Activated CD8-positive, alpha-beta T cell treated with anti-CD3 and anti-CD28 coated beads for 36 hours (primary cell): ENCODE results near the gene CMC4. TPM values are rescaled to one million over a fixed set of nuclear protein-coding genes. Genes with fewer than 3 reads are reported as not detected.

Source experiments
- ATAC-seq: fragments of 200-7000 bp; cut with Tn5 transposase; one replicate; pipeline ENCODE4 v1.10.0; 2021; ENCODE audit warnings: mild to moderate bottlenecking, moderate library complexity
- CTCF ChIA-PET: fragments of 350-600 bp; sonication (Branson Sonifier 250); formaldehyde crosslinking; loops from one replicate; lab custom pipeline; 2021; ENCODE audit warnings: antibody characterized with exemption; lab: Charles Lee
- POLR2A ChIA-PET: fragments of 350-600 bp; sonication (Branson Sonifier 250); formaldehyde crosslinking; loops from one replicate; lab custom pipeline; 2021; ENCODE audit warnings: antibody characterized with exemption; lab: Charles Lee
- DNase-seq: peaks from one replicate; pipeline ENCODE4 v3.0.0-alpha.2; 2020
- H3K27ac Mint-ChIP-seq: one replicate; pipeline ENCODE4 v1.8.0; 2021; ENCODE audit warnings: mild to moderate bottlenecking, mixed read lengths
- H3K27me3 Mint-ChIP-seq: one replicate; pipeline ENCODE4 v1.8.0; 2021; ENCODE audit warnings: mixed read lengths
- H3K36me3 Mint-ChIP-seq: one replicate; pipeline ENCODE4 v1.8.0; 2021; ENCODE audit warnings: low read depth, mixed read lengths
- H3K4me1 Mint-ChIP-seq: one replicate; pipeline ENCODE4 v1.8.0; 2021; ENCODE audit warnings: low read depth, mixed read lengths
- H3K4me3 Mint-ChIP-seq: one replicate; pipeline ENCODE4 v1.8.0; 2021; ENCODE audit warnings: mild to moderate bottlenecking, moderate library complexity, mixed read lengths
- H3K9me3 Mint-ChIP-seq: one replicate; pipeline ENCODE4 v1.8.0; 2021; ENCODE audit warnings: mixed read lengths
- intact Hi-C: fragments of 100-400 bp; cut with micrococcal nuclease; formaldehyde crosslinking; loops from one replicate; pipeline ENCODE4 v1.10.0; 2022
- total RNA-seq, 2 experiments: library from RNA; stranded (reverse); gene quantifications; one replicate each; pipeline ENCODE4 v1.2.3, GENCODE V29; 2021
- TF ChIP-seq, protein P1 (sequence below): fragments of 200-600 bp; IDR thresholded peaks from one replicate; pipeline ENCODE4 v1.8.0; 2022; ENCODE audit warnings: antibody characterized with exemption, mild to moderate bottlenecking

Gene CMC4
- total RNA-seq, 2 experiments from 2014 or later, result 3.8 to 5.1 TPM

DNA sequence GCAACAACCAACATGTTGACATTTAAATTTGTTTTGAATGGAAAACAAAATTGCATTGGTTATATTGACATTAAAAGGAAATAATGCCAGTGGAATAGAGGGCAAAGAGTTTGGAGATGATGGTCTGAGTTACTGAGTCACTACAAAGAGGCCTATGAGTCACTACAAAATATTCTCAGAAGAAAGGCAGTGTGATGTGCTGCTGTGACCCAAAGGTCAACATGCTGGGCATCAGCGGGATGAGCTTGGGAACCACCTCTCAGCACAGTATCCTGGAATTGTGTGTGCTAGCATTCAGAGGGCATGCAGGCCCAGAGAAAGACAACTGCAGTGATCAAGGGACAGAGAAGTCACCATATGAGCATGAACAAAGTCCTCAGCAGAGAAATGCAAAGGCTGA, 2.8 kb downstream of the CMC4 start:
- TF ChIP-seq, protein P1, sequence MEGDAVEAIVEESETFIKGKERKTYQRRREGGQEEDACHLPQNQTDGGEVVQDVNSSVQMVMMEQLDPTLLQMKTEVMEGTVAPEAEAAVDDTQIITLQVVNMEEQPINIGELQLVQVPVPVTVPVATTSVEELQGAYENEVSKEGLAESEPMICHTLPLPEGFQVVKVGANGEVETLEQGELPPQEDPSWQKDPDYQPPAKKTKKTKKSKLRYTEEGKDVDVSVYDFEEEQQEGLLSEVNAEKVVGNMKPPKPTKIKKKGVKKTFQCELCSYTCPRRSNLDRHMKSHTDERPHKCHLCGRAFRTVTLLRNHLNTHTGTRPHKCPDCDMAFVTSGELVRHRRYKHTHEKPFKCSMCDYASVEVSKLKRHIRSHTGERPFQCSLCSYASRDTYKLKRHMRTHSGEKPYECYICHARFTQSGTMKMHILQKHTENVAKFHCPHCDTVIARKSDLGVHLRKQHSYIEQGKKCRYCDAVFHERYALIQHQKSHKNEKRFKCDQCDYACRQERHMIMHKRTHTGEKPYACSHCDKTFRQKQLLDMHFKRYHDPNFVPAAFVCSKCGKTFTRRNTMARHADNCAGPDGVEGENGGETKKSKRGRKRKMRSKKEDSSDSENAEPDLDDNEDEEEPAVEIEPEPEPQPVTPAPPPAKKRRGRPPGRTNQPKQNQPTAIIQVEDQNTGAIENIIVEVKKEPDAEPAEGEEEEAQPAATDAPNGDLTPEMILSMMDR, result no peak
- ChIA-PET POLR2A (no interaction called here), CTCF (interaction anchor here (1.1 kb wide), 1 partner anchor 10 kb away, joined by 6 read pairs; no protein-coding TSS in a partner anchor)
- Mint-ChIP-seq H3K27me3 (no peaks in the 10 kb centered on the region), H3K36me3 (peaks cover 16% of the 10 kb centered on the region), H3K27ac (peak overlapping the region; percentile 57), H3K4me1 (peaks cover 40% of the 10 kb centered on the region), H3K9me3 (no peaks in the 10 kb centered on the region), H3K4me3 (no peak overlapping the region)
- DNase-seq (peak; percentile 10), ATAC-seq (no peak)
- intact Hi-C loops, result no loop called here

DNA sequence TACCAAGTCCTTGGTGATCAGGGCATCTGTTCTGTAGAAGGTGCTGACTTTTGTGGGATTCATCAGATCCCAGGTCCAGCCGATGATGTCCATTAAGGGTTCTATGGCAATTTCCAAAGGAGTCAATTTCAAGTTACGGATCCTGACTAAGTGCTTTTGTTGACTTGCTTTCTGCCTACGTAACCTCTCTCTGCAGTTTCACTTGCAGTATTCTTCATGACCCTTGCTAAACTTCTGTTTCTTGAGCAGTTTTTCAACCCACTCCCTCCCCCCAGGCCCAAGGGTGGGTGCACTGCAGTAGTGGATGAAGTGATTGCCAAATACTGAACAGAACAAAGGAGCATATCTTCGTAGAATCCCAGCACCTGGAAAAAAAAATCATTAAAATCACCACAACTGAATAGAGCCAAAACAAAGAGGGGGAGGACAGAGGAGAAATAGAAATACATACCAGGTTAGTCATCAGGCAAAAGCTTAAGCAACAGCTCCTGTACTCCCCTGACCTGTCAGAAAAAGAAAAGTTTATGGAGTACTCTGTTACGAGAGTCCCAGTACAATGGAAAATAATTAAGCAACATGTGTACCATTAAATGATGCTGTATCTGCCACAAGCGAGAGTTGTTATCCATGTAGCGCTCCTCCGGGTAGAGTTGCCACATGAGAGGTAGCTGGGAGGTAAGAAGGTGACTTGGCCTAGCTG, 5.8 kb downstream of the CMC4 start:
- ATAC-seq (no peak), DNase-seq (no peak)
- intact Hi-C loops, result no loop called here
- TF ChIP-seq, protein P1, result no peak
- H3K4me1 Mint-ChIP-seq, result peaks cover 34% of the 10 kb centered on the region
- H3K4me3 Mint-ChIP-seq, result no peak overlapping the region
- no peaks in the 10 kb centered on the region for H3K27me3 Mint-ChIP-seq
- ChIA-PET POLR2A (no interaction called here), CTCF (no interaction called here)
- no peaks in the 10 kb centered on the region for H3K9me3 Mint-ChIP-seq
- H3K36me3 Mint-ChIP-seq, result peaks cover 7% of the 10 kb centered on the region
- H3K27ac Mint-ChIP-seq, result no peak overlapping the region

DNA sequence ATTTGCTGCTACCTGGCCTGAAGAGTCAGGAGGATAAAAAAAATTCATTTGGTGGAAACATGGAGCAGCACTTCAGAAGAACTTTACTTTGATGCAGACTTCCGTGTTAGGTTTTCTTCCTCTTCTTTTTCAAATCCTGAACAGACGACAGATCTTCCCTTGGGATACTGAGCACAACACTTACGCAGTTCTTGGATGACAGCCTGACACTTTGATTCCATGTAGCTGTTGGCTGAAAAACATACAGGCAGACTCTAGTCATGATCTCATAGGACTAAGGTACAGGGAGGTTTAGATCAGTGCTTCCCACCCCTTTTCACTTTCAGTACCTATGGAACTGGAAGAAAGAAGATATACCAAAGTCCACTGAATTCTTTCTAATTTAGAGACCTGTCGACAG, 9.2 kb downstream of the CMC4 start:
- Mint-ChIP-seq H3K27ac (no peak overlapping the region), H3K36me3 (peaks cover 4% of the 10 kb centered on the region), H3K4me3 (no peak overlapping the region), H3K9me3 (no peaks in the 10 kb centered on the region), H3K27me3 (no peaks in the 10 kb centered on the region), H3K4me1 (peaks cover 20% of the 10 kb centered on the region)
- intact Hi-C loops, result no loop called here
- DNase-seq (no peak), ATAC-seq (no peak)
- ChIA-PET CTCF (interaction anchor here (1.0 to 2.3 kb wide), 3 partner anchors 13 to 81 kb away, joined by 3 to 9 read pairs (median 6); no protein-coding TSS in a partner anchor), POLR2A (interaction anchor here (2.7 kb wide), 1 partner anchor 11 kb away, joined by 7 read pairs; no protein-coding TSS in a partner anchor)
- TF ChIP-seq, protein P1, result no peak

DNA sequence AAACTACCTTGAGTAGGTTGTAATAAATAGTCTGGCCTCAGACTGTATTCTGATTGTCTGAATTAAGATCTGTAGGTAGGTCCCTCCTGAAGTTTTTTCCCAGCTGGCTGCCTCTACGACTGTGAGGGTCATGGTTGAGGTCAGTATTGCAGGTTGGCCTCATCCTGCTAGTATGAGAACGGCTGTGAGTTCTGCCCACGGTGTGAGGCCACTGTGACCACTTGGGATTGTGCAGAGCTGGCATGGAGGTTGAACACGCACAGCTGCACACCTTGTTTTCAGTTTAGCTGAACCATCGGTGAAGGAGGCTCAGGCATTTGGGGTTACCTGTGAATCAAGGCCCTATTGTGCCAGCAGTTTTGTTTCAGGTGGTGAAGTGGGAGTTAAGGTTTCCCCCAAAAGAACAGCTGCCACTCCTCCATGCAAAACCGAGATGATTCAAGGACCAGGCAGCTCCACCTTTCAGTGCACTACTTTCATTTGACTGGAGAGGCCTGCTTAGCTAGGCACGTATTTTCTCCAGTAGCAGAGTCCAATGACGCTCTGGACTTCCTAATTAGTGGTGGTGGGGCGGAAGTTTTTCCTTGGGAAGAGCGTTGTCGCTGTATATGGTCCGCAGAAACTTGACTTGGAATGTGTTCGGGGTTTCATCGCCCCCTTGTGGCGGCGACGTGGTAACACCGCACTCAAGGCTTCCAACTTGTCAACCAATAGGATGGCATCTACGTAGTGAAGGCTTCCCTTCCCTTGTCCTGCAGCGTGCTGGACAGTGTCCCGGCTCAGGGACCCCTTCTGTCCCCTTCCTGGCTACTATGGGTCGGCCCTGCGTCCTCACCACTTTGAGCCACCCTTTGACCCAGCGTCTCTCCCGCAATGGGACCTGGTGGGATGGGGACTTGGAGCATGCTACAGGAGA, 13.8 kb downstream of the CMC4 start:
- DNase-seq (peak; percentile 60), ATAC-seq (peak; percentile 84)
- intact Hi-C loops, result loop anchor here (1.0 kb wide), 1 partner anchor 76 kb away; no protein-coding TSS in a partner anchor
- Mint-ChIP-seq H3K4me1 (peaks cover 28% of the 10 kb centered on the region), H3K27ac (peak overlapping the region; percentile 73), H3K36me3 (peaks cover 15% of the 10 kb centered on the region), H3K9me3 (no peaks in the 10 kb centered on the region), H3K27me3 (no peaks in the 10 kb centered on the region), H3K4me3 (peak overlapping the region; percentile 43)
- ChIA-PET POLR2A (interaction anchor here (0.8 to 1.3 kb wide), 2 partner anchors 19 to 139 kb away, joined by 3 read pairs; no protein-coding TSS in a partner anchor), CTCF (interaction anchor here (0.7 to 5.2 kb wide), 23 partner anchors 10 to 558 kb away, joined by 3 to 67 read pairs (median 4); partner anchors contain the start of genes CMC4, F8 and MTCP1)
- TF ChIP-seq, protein P1, result peak; percentile 61
